Skeletal muscle satellite cell (primary cell): ENCODE data around the gene ZNF574.

ENCODE experiments used
- H3K27me3 ChIP-seq: 2 replicates; pipeline ENCODE4 v1.7.0; 2013; ENCODE audit warnings: low read length; ENCODE audit not compliant: control insufficient read depth, insufficient read depth
- H3K36me3 ChIP-seq: 2 replicates; pipeline ENCODE4 v1.7.0; 2013; ENCODE audit warnings: mild to moderate bottlenecking, control low read depth, low read length; ENCODE audit not compliant: insufficient read depth
- H3K4me1 ChIP-seq: 2 replicates; pipeline ENCODE4 v1.7.0; 2013; ENCODE audit warnings: low read length; ENCODE audit not compliant: control insufficient read depth, insufficient read depth
- H3K4me2 ChIP-seq: 2 replicates; pipeline ENCODE4 v1.7.0; 2013; ENCODE audit warnings: mild to moderate bottlenecking, low read length
- H3K4me3 ChIP-seq: 2 replicates; pipeline ENCODE4 v1.7.0; 2013; ENCODE audit warnings: low read length
- H3K9ac ChIP-seq: 2 replicates; pipeline ENCODE4 v1.7.0; 2013; ENCODE audit warnings: mild to moderate bottlenecking, low read depth, low read length, moderate library complexity
- H3K9me3 ChIP-seq: replicated peaks from 2 replicates; pipeline ENCODE4 v1.7.0; 2013; ENCODE audit warnings: mild to moderate bottlenecking, control low read depth, low read length

Gene ZNF574

GRCh38 chr19:42121656-42122069 lies 45.7 kb downstream of the ZNF574 start:
- H3K4me2 ChIP-seq = peak overlapping the region; percentile 6
- H3K36me3 ChIP-seq = no peaks in the 10 kb centered on the region
- H3K4me3 ChIP-seq = no peak overlapping the region
- peaks cover 13% of the 10 kb centered on the region for H3K4me1 ChIP-seq
- H3K27me3 ChIP-seq = no peaks in the 10 kb centered on the region
- H3K9ac ChIP-seq = peak overlapping the region; percentile 3
- no peaks in the 10 kb centered on the region for H3K9me3 ChIP-seq

- Histone ChIP-seq H3K4me3 (no peak overlapping the region), H3K36me3 (no peaks in the 10 kb centered on the region), H3K4me2 (no peak overlapping the region), H3K9ac (no peak overlapping the region), H3K9me3 (no peaks in the 10 kb centered on the region), H3K4me1 (peaks cover 13% of the 10 kb centered on the region), H3K27me3 (no peaks in the 10 kb centered on the region)
Measured at GRCh38 chr19:42122691-42123607, 47.0 kb downstream of the ZNF574 start.

GRCh38 chr19:42123765-42124164 lies 47.8 kb downstream of the ZNF574 start:
- Histone ChIP-seq H3K9ac (no peak overlapping the region), H3K4me2 (no peak overlapping the region), H3K9me3 (no peaks in the 10 kb centered on the region), H3K36me3 (no peaks in the 10 kb centered on the region), H3K4me3 (no peak overlapping the region), H3K27me3 (no peaks in the 10 kb centered on the region), H3K4me1 (peaks cover 13% of the 10 kb centered on the region)

- H3K9ac ChIP-seq = no peak overlapping the region
- H3K9me3 ChIP-seq = no peaks in the 10 kb centered on the region
- no peaks in the 10 kb centered on the region for H3K27me3 ChIP-seq
- no peak overlapping the region for H3K4me3 ChIP-seq
- no peaks in the 10 kb centered on the region for H3K36me3 ChIP-seq
- H3K4me2 ChIP-seq = no peak overlapping the region
- peaks cover 13% of the 10 kb centered on the region for H3K4me1 ChIP-seq
Measured at GRCh38 chr19:42124386-42124901, 48.5 kb downstream of the ZNF574 start.

GRCh38 chr19:42125536-42125935 lies 49.6 kb downstream of the ZNF574 start:
- H3K4me2 ChIP-seq = no peak overlapping the region
- no peak overlapping the region for H3K4me3 ChIP-seq
- no peaks in the 10 kb centered on the region for H3K27me3 ChIP-seq
- peaks cover 13% of the 10 kb centered on the region for H3K4me1 ChIP-seq
- no peaks in the 10 kb centered on the region for H3K36me3 ChIP-seq
- H3K9me3 ChIP-seq = no peaks in the 10 kb centered on the region
- no peak overlapping the region for H3K9ac ChIP-seq

- peaks cover 3% of the 10 kb centered on the region for H3K27me3 ChIP-seq
- H3K4me3 ChIP-seq = no peak overlapping the region
- peaks cover 5% of the 10 kb centered on the region for H3K4me1 ChIP-seq
- no peak overlapping the region for H3K9ac ChIP-seq
- no peaks in the 10 kb centered on the region for H3K36me3 ChIP-seq
- H3K9me3 ChIP-seq = no peaks in the 10 kb centered on the region
- H3K4me2 ChIP-seq = no peak overlapping the region
Measured at GRCh38 chr19:42126574-42126973, 50.6 kb downstream of the ZNF574 start.

GRCh38 chr19:42129399-42130253 lies 53.7 kb downstream of the ZNF574 start:
- peaks cover 10% of the 10 kb centered on the region for H3K4me1 ChIP-seq
- peaks cover 22% of the 10 kb centered on the region for H3K27me3 ChIP-seq
- H3K9ac ChIP-seq = no peak overlapping the region

GRCh38 chr19:42130254-42130573 lies 54.2 kb downstream of the ZNF574 start:
- no peak overlapping the region for H3K9ac ChIP-seq
- peaks cover 27% of the 10 kb centered on the region for H3K27me3 ChIP-seq
- no peaks in the 10 kb centered on the region for H3K9me3 ChIP-seq
- H3K4me3 ChIP-seq = no peak overlapping the region
- H3K36me3 ChIP-seq = no peaks in the 10 kb centered on the region
- H3K4me1 ChIP-seq = peaks cover 10% of the 10 kb centered on the region
- H3K4me2 ChIP-seq = no peak overlapping the region

More at GRCh38 chr19:42129399-42130253, 53.7 kb downstream of the ZNF574 start:
- H3K4me2 ChIP-seq = no peak overlapping the region
- no peak overlapping the region for H3K4me3 ChIP-seq
- H3K36me3 ChIP-seq = no peaks in the 10 kb centered on the region
- no peaks in the 10 kb centered on the region for H3K9me3 ChIP-seq
